ENCODE measurements around the gene GNAT1. TPM values are rescaled to one million over a fixed set of nuclear protein-coding genes. Genes with fewer than 3 reads are reported as not detected.
A peak's percentile ranks its signal among the peaks of the same experiment; 100 is the strongest.

GNAT1 gene
- total and polyA plus RNA-seq, 2 of the 13 experiments (the other 11 are each of a cell fraction or from before 2014, with no cell fraction given): 0.15 TPM; not detected in 1

GRCh38 chr3:50203113-50203808, 11.9 kb downstream of the GNAT1 start (continued):
- no peak for TF ChIP-seq CSRNP2 (CRISPR knock-in tag; conservative IDR thresholded peaks at IDR 0.05; ENCODE audit: low read depth)
- TF ChIP-seq ZNF432 (CRISPR knock-in tag; IDR thresholded peaks at IDR 0.05; ENCODE audit: borderline replicate concordance): no peak
- TF ChIP-seq ZNF235 (CRISPR knock-in tag; IDR thresholded peaks at IDR 0.05; ENCODE audit: borderline replicate concordance): peak; percentile 75; the same call in 1 of the 2 replicates
- TF ChIP-seq, protein P1, sequence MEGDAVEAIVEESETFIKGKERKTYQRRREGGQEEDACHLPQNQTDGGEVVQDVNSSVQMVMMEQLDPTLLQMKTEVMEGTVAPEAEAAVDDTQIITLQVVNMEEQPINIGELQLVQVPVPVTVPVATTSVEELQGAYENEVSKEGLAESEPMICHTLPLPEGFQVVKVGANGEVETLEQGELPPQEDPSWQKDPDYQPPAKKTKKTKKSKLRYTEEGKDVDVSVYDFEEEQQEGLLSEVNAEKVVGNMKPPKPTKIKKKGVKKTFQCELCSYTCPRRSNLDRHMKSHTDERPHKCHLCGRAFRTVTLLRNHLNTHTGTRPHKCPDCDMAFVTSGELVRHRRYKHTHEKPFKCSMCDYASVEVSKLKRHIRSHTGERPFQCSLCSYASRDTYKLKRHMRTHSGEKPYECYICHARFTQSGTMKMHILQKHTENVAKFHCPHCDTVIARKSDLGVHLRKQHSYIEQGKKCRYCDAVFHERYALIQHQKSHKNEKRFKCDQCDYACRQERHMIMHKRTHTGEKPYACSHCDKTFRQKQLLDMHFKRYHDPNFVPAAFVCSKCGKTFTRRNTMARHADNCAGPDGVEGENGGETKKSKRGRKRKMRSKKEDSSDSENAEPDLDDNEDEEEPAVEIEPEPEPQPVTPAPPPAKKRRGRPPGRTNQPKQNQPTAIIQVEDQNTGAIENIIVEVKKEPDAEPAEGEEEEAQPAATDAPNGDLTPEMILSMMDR (CRISPR knock-in tag; IDR thresholded peaks at IDR 0.05): 0 out of 2 replicates have a peak, but pooled peaks have one; percentile 16
- no peak for TF ChIP-seq ZMAT5 (CRISPR knock-in tag; IDR thresholded peaks at IDR 0.05; ENCODE audit: borderline replicate concordance, low read depth)
- TF ChIP-seq MZF1 (CRISPR knock-in tag; IDR thresholded peaks at IDR 0.05; ENCODE audit: borderline replicate concordance): no peak
- TF ChIP-seq YY1 (IDR thresholded peaks at IDR 0.05; ENCODE audit: insufficient read depth, insufficient replicate concordance, low read depth, low read length): no peak
- TF ChIP-seq ZNF781 (CRISPR knock-in tag; IDR thresholded peaks at IDR 0.05; ENCODE audit: borderline replicate concordance, not compliant biosample characterization): no peak
- no peak for TF ChIP-seq KLF13 (CRISPR knock-in tag; IDR thresholded peaks at IDR 0.05)
- no peak; the same call in 1 of the 2 replicates for TF ChIP-seq ZFP1 (CRISPR knock-in tag; IDR thresholded peaks at IDR 0.05)
- TF ChIP-seq FOXP4 (CRISPR knock-in tag; IDR thresholded peaks at IDR 0.05): peak; percentile 97
- TF ChIP-seq ZFP36 (IDR thresholded peaks at IDR 0.05; ENCODE audit: borderline replicate concordance, low read depth, low read length, partially characterized antibody): no peak
- TF ChIP-seq RAD51 (IDR thresholded peaks at IDR 0.05; ENCODE audit: borderline replicate concordance): no peak
- TF ChIP-seq UBTF (CRISPR knock-in tag; IDR thresholded peaks at IDR 0.05): peak; percentile 82
- TF ChIP-seq KLF11 (CRISPR knock-in tag; IDR thresholded peaks at IDR 0.05): peak; percentile 73; the same call in 1 of the 2 replicates
- peak; percentile 52 for TF ChIP-seq MYC (CRISPR knock-in tag; IDR thresholded peaks at IDR 0.05; ENCODE audit: borderline replicate concordance)
- no peak for TF ChIP-seq KLF9 (CRISPR knock-in tag; IDR thresholded peaks at IDR 0.05; ENCODE audit: low read depth)
- no peak for TF ChIP-seq TEF (CRISPR knock-in tag; IDR thresholded peaks at IDR 0.05)
- no peak for TF ChIP-seq ZNF24 (IDR thresholded peaks at IDR 0.05)
- TF ChIP-seq STAT5B (CRISPR knock-in tag; IDR thresholded peaks at IDR 0.05): no peak
- TF ChIP-seq NR3C1 (CRISPR knock-in tag; IDR thresholded peaks at IDR 0.05): no peak

All from HepG2 (cell line).